H1 (cell line): ENCODE data around the gene CFLAR. TPM values are rescaled to one million over a fixed set of nuclear protein-coding genes. Genes with fewer than 3 reads are reported as not detected.

Experiments used
- CTCF ChIA-PET: fragments of 300-600 bp; sonication (Branson Sonifier 250); formaldehyde crosslinking; loops from one replicate; lab custom pipeline; 2021; ENCODE audit not compliant: partially characterized antibody; lab: Charles Lee
- POLR2A ChIA-PET: fragments of 300-600 bp; sonication (Branson Sonifier 250); formaldehyde crosslinking; loops from one replicate; lab custom pipeline; 2021; ENCODE audit warnings: inconsistent platforms; ENCODE audit not compliant: partially characterized antibody; lab: Charles Lee
- DNase-seq, 2 experiments: peaks; one replicate each; pipeline versions ENCODE4 v3.0.0 to v3.0.0-alpha.2; 2010 to 2022; ENCODE audit warnings: low spot score in 2 of 2, low read depth in 1 of 2, mixed read lengths in 1 of 2
- FAIRE-seq: peaks from 2 replicates; lab custom pipeline; 2011; peaks lifted over from hg19 to GRCh38; lab: Jason Lieb, UNC
- H2AFZ ChIP-seq: 2 replicates; pipeline ENCODE4 v1.8.1; 2012; ENCODE audit warnings: low read length, inconsistent platforms
- H2AK5ac ChIP-seq: 2 replicates; pipeline ENCODE4 v1.6.1; 2013; ENCODE audit warnings: low read depth, low read length
- H2BK120ac ChIP-seq: replicated peaks from 2 replicates; pipeline ENCODE3; 2013; ENCODE audit warnings: low read depth, low read length, inconsistent platforms
- H2BK12ac ChIP-seq: 2 replicates; pipeline ENCODE4 v1.6.1; 2013; ENCODE audit warnings: low read depth, low read length
- H2BK15ac ChIP-seq: 2 replicates; pipeline ENCODE4 v1.6.1; 2013; ENCODE audit warnings: low read length
- H2BK20ac ChIP-seq: 2 replicates; pipeline ENCODE4 v1.6.1; 2013; ENCODE audit warnings: low read length
- H2BK5ac ChIP-seq: 2 replicates; pipeline ENCODE4 v1.6.1; 2013; ENCODE audit warnings: low read depth, low read length
- H3K14ac ChIP-seq: 2 replicates; pipeline ENCODE4 v1.6.1; 2013; ENCODE audit warnings: inconsistent platforms; ENCODE audit not compliant: insufficient read length
- H3K18ac ChIP-seq: 2 replicates; pipeline ENCODE4 v1.6.1; 2013; ENCODE audit warnings: low read length; ENCODE audit errors: extremely low read depth
- H3K23ac ChIP-seq: 2 replicates; pipeline ENCODE4 v1.6.1; 2013; ENCODE audit warnings: inconsistent platforms; ENCODE audit not compliant: insufficient read length
- H3K23me2 ChIP-seq: 2 replicates; pipeline ENCODE4 v1.6.1; 2013; ENCODE audit warnings: low read depth, low read length
- H3K27ac ChIP-seq: 2 replicates; pipeline ENCODE4 v1.6.1; 2011; ENCODE audit warnings: low read depth, low read length, inconsistent platforms
- H3K27me3 ChIP-seq, 4 experiments: replicated peaks in 1 of 4; 1 replicate in 1 of 4; 2 replicates in 3 of 4; pipeline versions ENCODE4 v1.6.1 to v1.8.1; 2011 to 2013; ENCODE audit warnings: low read length in 3 of 4, mild to moderate bottlenecking in 3 of 4, inconsistent platforms in 2 of 4, mixed read lengths in 2 of 4, moderate library complexity in 1 of 4; ENCODE audit not compliant: control insufficient read depth in 3 of 4, insufficient read depth in 3 of 4; ENCODE audit errors: extremely low read depth in 1 of 4
- H3K36me3 ChIP-seq, 4 experiments: 2 replicates each; pipeline versions ENCODE4 v1.6.1 to v1.8.1; 2011 to 2013; ENCODE audit warnings: mild to moderate bottlenecking in 4 of 4, low read length in 3 of 4, moderate library complexity in 2 of 4, control low read depth in 1 of 4, inconsistent platforms in 1 of 4; ENCODE audit not compliant: insufficient read depth in 4 of 4, control insufficient read depth in 2 of 4
- H3K4ac ChIP-seq: replicated peaks from 2 replicates; pipeline ENCODE3; 2013; ENCODE audit warnings: low read length, low read depth, mixed read lengths, inconsistent platforms; ENCODE audit not compliant: insufficient read length
- H3K4me1 ChIP-seq, 4 experiments: replicated peaks in 1 of 4; 1 replicate in 1 of 4; 2 replicates in 3 of 4; pipeline versions ENCODE4 v1.6.1 to v1.8.1; 2011 to 2013; ENCODE audit warnings: low read length in 3 of 4, inconsistent platforms in 2 of 4, mixed read lengths in 1 of 4; ENCODE audit not compliant: insufficient read depth in 4 of 4, control insufficient read depth in 3 of 4
- H3K4me2 ChIP-seq, 2 experiments: 2 replicates each; pipeline versions ENCODE4 v1.6.1 to v1.8.1; 2011 to 2013; ENCODE audit warnings: low read depth in 2 of 2, low read length in 2 of 2, control low read depth in 1 of 2, inconsistent platforms in 1 of 2, mild to moderate bottlenecking in 1 of 2; ENCODE audit not compliant: insufficient read depth in 1 of 2
- H3K4me3 ChIP-seq, 4 experiments: fragments of 200-600, 300-600 bp in 1 of 4; sonication (generic), shearing (Covaris generic), sonication (Bioruptor Twin) in 1 of 4; 2 replicates each; pipeline versions ENCODE4 v1.5.1 to v1.8.1; 2011 to 2016; ENCODE audit warnings: low read length in 4 of 4, low read depth in 3 of 4, control low read depth in 2 of 4, inconsistent platforms in 2 of 4, mild to moderate bottlenecking in 2 of 4, mixed read lengths in 1 of 4, moderate library complexity in 1 of 4; ENCODE audit not compliant: insufficient read depth in 2 of 4; ENCODE audit errors: extremely low read depth in 1 of 4
- H3K56ac ChIP-seq: replicated peaks from 2 replicates; pipeline ENCODE3; 2013; ENCODE audit warnings: low read depth, mild to moderate bottlenecking, mixed read lengths, low read length, inconsistent platforms; ENCODE audit not compliant: insufficient read length
- H3K79me1 ChIP-seq: 2 replicates; pipeline ENCODE4 v1.6.1; 2013; ENCODE audit warnings: low read depth, low read length, control low read depth
- H3K79me2 ChIP-seq, 2 experiments: 2 replicates each; pipeline versions ENCODE4 v1.6.1 to v1.8.1; 2012 to 2013; ENCODE audit warnings: low read length in 2 of 2, mild to moderate bottlenecking in 2 of 2, inconsistent platforms in 1 of 2; ENCODE audit not compliant: insufficient read depth in 2 of 2, control insufficient read depth in 1 of 2
- H3K9ac ChIP-seq, 4 experiments: replicated peaks in 1 of 4; 1 replicate in 1 of 4; 2 replicates in 3 of 4; pipeline versions ENCODE4 v1.6.1 to v1.8.1; 2011 to 2013; ENCODE audit warnings: low read depth in 3 of 4, low read length in 3 of 4, control low read depth in 2 of 4, mild to moderate bottlenecking in 2 of 4, moderate library complexity in 2 of 4, inconsistent platforms in 1 of 4; ENCODE audit errors: extremely low read depth in 1 of 4
- H3K9me3 ChIP-seq, 2 experiments: 2 replicates each; pipeline versions ENCODE4 v1.6.1 to v1.8.1; 2012 to 2013; ENCODE audit warnings: mild to moderate bottlenecking in 2 of 2, moderate library complexity in 2 of 2, control low read depth in 1 of 2, inconsistent platforms in 1 of 2, low read depth in 1 of 2, low read length in 1 of 2, mixed read lengths in 1 of 2; ENCODE audit not compliant: insufficient read depth in 2 of 2
- H4K20me1 ChIP-seq, 2 experiments: replicated peaks in 1 of 2; 2 replicates each; pipeline versions ENCODE3 to v1.8.1; 2011 to 2013; ENCODE audit warnings: inconsistent platforms in 2 of 2, low read length in 2 of 2, mild to moderate bottlenecking in 1 of 2; ENCODE audit not compliant: insufficient read depth in 2 of 2, control insufficient read depth in 1 of 2
- H4K5ac ChIP-seq: 2 replicates; pipeline ENCODE4 v1.6.1; 2013; ENCODE audit warnings: low read length, low read depth, mixed read lengths, inconsistent platforms; ENCODE audit not compliant: insufficient read length
- H4K8ac ChIP-seq: 2 replicates; pipeline ENCODE4 v1.8.0; 2013; ENCODE audit warnings: mild to moderate bottlenecking, moderate library complexity, low read length, inconsistent platforms; ENCODE audit not compliant: insufficient read depth; ENCODE audit errors: extremely low read depth
- H4K91ac ChIP-seq: replicated peaks from 2 replicates; pipeline ENCODE3; 2013; ENCODE audit warnings: low read length, mixed read lengths, inconsistent platforms; ENCODE audit not compliant: insufficient read length
- CREB1 ChIP-seq: IDR thresholded peaks from 2 replicates; pipeline ENCODE4 v1.6.1; 2012; ENCODE audit warnings: inconsistent platforms
- GTF2F1 ChIP-seq: IDR thresholded peaks from 2 replicates; pipeline ENCODE4 v1.6.1; 2012; ENCODE audit warnings: low read depth, low read length, improper control_type of control experiment, borderline replicate concordance
- PHF8 ChIP-seq: fragments of 200-600 bp; sonication (generic); conservative IDR thresholded peaks from 2 replicates; pipeline ENCODE4 v1.7.1; 2012; ENCODE audit warnings: low read depth, mild to moderate bottlenecking, inconsistent platforms, low read length, moderate library complexity
- POLR2A ChIP-seq, 2 experiments: IDR thresholded peaks; 1 replicate in 1 of 2; 2 replicates in 1 of 2; pipeline ENCODE4 v1.6.1; 2011; ENCODE audit warnings: low read depth in 2 of 2, low read length in 2 of 2, mild to moderate bottlenecking in 2 of 2; ENCODE audit errors: control extremely low read depth in 1 of 2
- TAF1 ChIP-seq: IDR thresholded peaks from 2 replicates; pipeline ENCODE4 v1.6.1; 2011; ENCODE audit warnings: mild to moderate bottlenecking, low read depth, low read length
- WGBS, 2 experiments: shearing (Covaris generic) in 1 of 2; methylation state at CpG; one replicate each; pipeline versions ENCODE4 v1.1.6 to v1.1.7; 2013 to 2015; ENCODE audit warnings: low lambda C conversion rate in 2 of 2, mixed read lengths in 2 of 2, inconsistent platforms in 1 of 2, low coverage in 1 of 2, missing lambda C conversion rate in 1 of 2; ENCODE audit not compliant: insufficient replicate concordance in 2 of 2, insufficient coverage in 1 of 2, insufficient read length in 1 of 2; ENCODE audit errors: extremely low coverage in 1 of 2, missing lambda C conversion rate in 1 of 2; 5-methylcytosine and 5-hydroxymethylcytosine counted together
- polyA plus RNA-seq, 7 experiments: library from polyadenylated mRNA; depleted of rRNA in 3 of 7; stranded (reverse) in 5 of 7; unstranded in 2 of 7; fragments of >200 nt in 5 of 7; fragments of 200-250 nt in 2 of 7; gene quantifications; 1 replicate in 5 of 7; 2 replicates in 1 of 7; 4 replicates in 1 of 7; pipeline versions ENCODE4 v1.2.1 to v1.2.3, GENCODE V29; 2011 to 2013; ENCODE audit warnings: missing spikeins in 2 of 7, mixed read lengths in 2 of 7
- total RNA-seq: library from RNA; stranded (reverse); fragmentation: NEBNext Ultra II Directional; extraction: Animal tissue kit (Norgen Biotek cat#: 25700); gene quantifications from 2 replicates; pipeline ENCODE4 v1.2.1, GENCODE V29; 2021

Gene CFLAR
- total and polyA plus RNA-seq, 2 of the 8 experiments (the other 6 are each of a cell fraction or from before 2014, with no cell fraction given), result 1.1 to 3.9 TPM

GRCh38 chr2:201154615-201155399 lies 38.8 kb downstream of the CFLAR start:
- Histone ChIP-seq H3K14ac (no peak overlapping the region), H3K27ac (no peak overlapping the region), H3K4ac (no peak overlapping the region), H3K4me3 (no peak overlapping the region), H3K4me1 (peaks cover 0 to 6% (median 3%) of the 10 kb centered on the region in 4 experiments; a peak in 1 of 7 replicates), H2AFZ (no peak overlapping the region), H3K27me3 (no peaks in the 10 kb centered on the region), H2BK12ac (no peak overlapping the region), H4K91ac (no peak overlapping the region), H4K8ac (no peak overlapping the region), H3K4me2 (no peak overlapping the region), H2BK120ac (no peak overlapping the region), H3K9me3 (no peaks in the 10 kb centered on the region), H2BK20ac (no peak overlapping the region), H2BK5ac (no peak overlapping the region), H3K23me2 (no peaks in the 10 kb centered on the region), H3K56ac (no peak overlapping the region), H3K23ac (no peak overlapping the region), H2BK15ac (no peak overlapping the region), H2AK5ac (no peak overlapping the region), H3K36me3 (no peaks in the 10 kb centered on the region), H4K5ac (no peak overlapping the region), H3K79me2 (no peaks in the 10 kb centered on the region), H4K20me1 (no peaks in the 10 kb centered on the region), H3K18ac (no peak overlapping the region), H3K9ac (no peak overlapping the region), H3K79me1 (no peaks in the 10 kb centered on the region)
- FAIRE-seq (no peak), DNase-seq (no peak)
- ChIA-PET POLR2A (interaction anchor here (1.0 kb wide), 1 partner anchor 24 kb away, joined by 4 read pairs; no protein-coding TSS in a partner anchor), CTCF (interaction anchor here (0.7 to 2.0 kb wide), 13 partner anchors 9 to 254 kb away, joined by 3 to 7 read pairs (median 3); partner anchors contain the start of genes CFLAR and ORC2)
- 88% methylated on average over 9 of the region's 9 CpGs; no CpG with 5 or more reads in 1 of the 2 experiments for WGBS, 2 experiments
- TF ChIP-seq CREB1 (no peak), POLR2A (IDR thresholded peaks at IDR 0.05; ENCODE audit: control extremely low read depth in 1 of 2, low read depth in 2 of 2, low read length in 2 of 2) (no peak), PHF8 (no peak), GTF2F1 (no peak), TAF1 (no peak)
